NCI-H524 treated with DMSO at 0.1 percent for 48 hours (cell line): ENCODE measurements around the gene E4F1.
A peak's percentile ranks its signal among the peaks of the same experiment; 100 is the strongest.

Experiments used
- DNase-seq: peaks from one replicate; lab custom pipeline; 2025; lab: John Stamatoyannopoulos, UW

E4F1 gene, protein sequence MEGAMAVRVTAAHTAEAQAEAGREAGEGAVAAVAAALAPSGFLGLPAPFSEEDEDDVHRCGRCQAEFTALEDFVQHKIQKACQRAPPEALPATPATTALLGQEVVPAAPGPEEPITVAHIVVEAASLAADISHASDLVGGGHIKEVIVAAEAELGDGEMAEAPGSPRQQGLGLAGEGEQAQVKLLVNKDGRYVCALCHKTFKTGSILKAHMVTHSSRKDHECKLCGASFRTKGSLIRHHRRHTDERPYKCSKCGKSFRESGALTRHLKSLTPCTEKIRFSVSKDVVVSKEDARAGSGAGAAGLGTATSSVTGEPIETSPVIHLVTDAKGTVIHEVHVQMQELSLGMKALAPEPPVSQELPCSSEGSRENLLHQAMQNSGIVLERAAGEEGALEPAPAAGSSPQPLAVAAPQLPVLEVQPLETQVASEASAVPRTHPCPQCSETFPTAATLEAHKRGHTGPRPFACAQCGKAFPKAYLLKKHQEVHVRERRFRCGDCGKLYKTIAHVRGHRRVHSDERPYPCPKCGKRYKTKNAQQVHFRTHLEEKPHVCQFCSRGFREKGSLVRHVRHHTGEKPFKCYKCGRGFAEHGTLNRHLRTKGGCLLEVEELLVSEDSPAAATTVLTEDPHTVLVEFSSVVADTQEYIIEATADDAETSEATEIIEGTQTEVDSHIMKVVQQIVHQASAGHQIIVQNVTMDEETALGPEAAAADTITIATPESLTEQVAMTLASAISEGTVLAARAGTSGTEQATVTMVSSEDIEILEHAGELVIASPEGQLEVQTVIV

DNA sequence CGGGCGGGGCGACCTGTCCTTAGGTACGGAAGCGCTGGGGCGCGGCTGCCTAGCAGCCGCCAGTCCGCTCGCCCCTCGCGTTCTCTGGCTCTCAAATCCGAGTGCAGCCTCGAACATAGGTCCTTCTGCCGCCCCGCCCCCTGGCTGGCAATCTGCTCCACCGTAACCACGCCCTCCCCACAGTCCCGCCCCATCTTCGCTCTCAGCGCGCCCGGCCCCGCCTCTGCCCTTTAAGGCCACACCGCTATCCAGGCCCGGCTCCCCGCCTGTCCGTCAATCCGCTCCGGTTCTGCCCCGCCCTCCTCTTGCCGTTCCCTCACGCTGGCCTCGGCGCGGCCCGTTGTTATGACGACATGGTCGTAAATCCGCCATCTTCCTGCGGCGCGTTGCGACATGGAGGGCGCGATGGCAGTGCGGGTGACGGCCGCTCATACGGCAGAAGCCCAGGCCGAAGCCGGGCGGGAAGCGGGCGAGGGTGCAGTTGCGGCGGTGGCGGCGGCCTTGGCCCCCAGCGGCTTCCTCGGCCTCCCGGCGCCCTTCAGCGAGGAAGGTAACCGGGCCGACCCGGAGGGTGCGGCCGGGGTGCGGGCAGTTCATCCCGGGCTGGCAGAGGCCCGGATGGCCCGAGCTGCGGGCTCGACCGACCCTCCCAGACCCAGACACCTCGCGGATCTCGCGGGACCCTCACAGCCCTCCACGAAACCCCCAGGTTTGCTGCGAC, at the start of gene E4F1:
TSS of gene E4F1 (plus strand) at position 371 of the 721 bp plus-strand sequence. CDS start at position 394, 23 bp downstream.
- peak; percentile 98 for DNase-seq

DNA sequence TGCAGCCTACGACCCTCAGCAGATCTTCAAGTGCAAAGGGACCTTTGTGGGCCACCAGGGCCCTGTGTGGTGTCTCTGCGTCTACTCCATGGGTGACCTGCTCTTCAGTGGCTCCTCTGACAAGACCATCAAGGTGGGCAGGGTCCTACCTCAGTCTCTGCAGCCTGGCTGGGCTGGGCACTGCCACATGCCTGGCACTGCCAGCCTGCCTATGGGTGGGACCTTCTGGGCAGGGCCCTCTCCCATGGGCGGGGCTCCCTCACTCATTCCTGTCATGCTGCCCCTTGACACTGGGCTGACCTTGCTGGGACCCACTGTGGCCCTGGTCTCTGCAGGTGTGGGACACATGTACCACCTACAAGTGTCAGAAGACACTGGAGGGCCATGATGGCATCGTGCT, 49.5 kb upstream of the E4F1 start:
- DNase-seq: no peak

DNA sequence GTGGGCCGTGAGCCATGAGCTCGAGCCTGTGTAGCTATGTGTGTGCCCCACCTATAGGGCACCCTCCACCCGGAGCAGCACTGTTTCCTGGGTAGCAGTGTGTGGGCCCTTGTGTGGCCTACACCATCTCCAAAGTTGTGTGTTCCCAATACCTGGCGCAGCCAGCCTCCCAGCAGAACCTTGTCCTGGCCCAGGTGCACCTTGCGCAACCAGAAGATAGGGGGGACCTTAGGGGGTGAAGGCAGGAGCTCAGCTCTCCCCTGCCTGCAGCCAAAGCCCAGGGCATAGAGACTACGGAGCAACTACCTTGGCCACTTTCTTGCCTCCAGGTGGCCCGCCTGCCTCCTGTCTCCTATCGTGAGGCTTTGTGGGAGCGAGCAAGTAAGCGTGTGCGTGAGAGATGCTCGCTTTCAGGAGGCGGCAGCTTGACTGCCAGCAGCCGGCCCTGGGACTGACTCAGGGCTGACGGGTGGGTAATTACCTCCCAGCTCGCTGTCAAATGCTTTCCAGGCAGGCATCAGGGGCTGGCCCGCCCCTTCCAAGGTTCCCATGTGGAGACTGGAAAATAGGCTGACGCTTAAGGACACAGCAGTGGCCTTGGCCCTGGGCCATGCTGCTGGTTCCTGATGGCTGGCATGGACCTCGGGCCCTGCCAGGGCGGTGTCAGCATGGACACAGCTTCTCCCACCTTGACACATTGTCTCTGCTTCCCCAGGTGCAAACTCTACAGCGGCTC, 48.8 kb upstream of the E4F1 start:
- no peak for DNase-seq

DNA sequence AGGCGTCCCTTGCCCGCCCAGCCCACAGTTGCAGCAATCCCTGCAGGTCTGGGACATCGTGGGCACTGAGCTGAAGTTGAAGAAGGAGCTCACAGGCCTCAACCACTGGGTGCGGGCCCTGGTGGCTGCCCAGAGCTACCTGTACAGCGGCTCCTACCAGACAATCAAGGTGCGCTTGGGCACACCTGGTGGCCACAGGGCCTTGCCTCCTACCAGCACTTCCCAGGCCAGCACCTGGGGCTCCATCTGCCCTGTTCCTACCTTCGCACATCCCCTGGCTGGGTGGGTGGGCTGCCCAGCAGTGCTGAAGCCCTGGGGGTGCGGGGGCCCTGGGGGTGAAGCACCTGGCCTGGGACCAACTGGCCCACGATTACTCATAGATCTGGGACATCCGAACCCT, 47.9 kb upstream of the E4F1 start:
- no peak for DNase-seq

DNA sequence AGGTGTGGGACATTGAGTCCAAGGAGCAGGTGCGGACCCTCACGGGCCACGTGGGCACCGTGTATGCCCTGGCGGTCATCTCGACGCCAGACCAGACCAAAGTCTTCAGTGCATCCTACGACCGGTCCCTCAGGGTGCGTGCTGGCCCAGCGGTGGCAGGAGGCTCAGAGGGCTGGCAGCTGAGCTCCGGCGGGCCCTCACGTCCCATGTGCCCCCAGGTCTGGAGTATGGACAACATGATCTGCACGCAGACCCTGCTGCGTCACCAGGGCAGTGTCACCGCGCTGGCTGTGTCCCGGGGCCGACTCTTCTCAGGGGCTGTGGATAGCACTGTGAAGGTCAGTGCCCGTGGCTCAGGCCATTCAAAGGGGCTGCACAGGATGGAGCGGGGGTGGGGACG, 47.3 kb upstream of the E4F1 start:
- DNase-seq: no peak

DNA sequence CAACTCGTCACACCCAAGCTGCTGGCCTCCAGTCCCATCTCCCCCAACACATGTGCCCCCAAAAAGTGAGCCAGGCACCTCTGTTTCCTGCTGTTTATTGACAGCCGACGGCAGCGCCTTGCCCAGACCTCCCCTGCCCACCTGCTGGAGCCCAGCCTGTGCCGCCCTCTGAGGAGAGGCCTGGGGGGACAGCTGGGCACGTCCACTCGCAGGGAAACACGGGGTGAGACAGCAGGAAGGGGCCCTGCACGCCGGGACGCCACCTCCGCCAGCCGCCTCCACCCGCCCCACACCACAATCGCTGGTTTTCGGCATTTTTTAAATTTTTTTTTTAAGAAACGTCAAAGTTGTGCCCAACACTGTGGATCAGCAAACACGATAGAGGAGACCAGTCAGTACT, 46.3 kb upstream of the E4F1 start:
- no peak for DNase-seq

DNA sequence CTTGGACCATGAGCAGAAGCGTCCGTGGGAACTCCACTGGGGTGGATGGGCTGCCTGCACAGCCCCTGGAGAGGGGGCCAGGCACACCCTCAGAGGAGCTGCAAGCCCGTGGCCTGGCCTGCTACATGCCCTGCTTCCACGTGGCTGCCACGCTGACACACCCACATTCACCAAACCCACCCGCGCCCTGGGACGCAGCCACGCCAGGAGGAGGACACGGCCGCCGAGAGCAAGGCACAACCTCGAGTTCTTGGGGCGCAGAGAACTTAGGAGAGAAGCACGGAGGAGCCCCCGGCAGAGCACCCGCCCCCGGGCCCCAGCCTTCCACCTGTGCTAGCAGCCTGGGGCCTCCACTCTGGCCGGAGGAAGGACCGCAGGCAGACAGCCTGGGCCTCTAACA, 45.8 kb upstream of the E4F1 start:
- DNase-seq: no peak

DNA sequence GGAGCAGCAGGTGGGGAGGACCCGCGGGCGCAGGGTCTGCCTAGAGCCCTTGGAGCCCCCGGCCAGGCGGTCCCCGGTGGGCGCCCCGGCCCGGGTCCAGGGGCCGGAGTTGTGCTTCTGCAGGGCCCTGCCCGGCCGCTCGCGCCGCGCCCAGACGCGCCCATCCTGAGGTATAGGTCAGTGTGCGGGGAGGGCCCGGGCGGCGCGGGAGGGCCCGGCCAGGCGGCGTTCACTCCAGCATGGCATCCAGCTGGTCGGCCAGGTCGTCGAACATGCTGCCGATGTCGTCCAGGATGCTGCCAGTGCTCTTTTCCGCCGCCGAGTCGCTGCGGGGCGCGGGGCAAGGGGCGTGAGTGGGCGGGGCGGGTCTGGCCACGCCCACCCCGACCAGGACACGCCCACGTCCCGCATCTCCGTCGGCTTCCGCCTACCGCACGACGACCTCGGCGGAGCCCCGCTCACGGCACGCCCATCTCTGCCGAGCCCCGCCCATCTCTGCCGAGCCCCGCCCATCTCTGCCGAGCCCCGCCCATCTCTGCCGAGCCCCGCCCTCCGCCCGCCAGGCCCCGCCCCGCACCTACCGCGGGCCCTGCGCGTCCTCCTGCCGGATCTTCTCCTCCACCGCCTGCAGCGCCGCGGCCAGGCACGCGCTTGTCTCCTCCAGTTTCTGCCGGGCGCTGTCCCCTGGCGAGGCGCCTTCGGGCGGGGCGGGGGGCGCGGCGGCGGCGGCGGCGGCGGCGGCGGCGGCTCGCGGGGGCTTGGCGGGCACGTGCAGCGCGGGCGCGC, 44.9 kb upstream of the E4F1 start:
- DNase-seq: no peak

DNA sequence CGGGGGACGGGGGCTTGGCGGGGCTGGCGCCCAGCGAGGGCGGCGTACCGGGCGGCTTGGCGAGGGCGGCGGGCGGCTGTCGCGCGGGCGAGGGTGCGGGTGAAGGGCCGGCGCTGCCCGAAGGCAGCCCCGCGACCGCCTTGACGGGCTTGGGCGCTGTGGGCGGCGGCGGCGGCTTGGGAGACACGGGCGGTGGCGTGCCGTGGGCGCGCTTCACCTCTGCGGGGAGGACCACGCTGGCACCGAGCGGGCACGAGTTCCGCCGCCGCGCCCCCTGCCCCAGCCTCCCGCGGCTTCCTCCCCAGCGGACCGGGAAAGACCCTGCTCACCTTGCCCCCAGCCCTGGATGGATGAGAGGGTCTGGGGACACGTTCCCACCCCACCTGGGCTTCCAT, 44.3 kb upstream of the E4F1 start:
- DNase-seq: no peak

DNA sequence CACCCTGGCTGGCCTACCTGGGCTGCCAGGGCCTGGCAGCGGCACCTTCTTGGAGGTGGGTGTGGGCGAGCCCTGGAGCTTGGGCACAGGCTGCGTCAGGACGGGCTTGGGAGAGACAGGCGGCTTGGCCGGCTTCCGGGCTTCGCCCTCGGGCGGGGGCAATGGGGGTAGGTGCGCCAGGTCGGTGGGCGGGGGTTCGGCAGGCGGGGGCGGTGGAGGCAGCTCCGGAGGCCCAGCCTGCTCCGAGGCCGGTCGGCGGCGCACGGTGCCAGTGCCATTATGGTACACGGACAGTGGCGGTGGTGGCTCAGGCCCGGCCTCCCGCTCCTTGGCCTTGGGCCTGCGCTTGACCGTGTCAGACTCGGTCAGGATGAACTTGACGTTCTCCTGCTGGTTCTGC, 43.8 kb upstream of the E4F1 start:
- DNase-seq: no peak

DNA sequence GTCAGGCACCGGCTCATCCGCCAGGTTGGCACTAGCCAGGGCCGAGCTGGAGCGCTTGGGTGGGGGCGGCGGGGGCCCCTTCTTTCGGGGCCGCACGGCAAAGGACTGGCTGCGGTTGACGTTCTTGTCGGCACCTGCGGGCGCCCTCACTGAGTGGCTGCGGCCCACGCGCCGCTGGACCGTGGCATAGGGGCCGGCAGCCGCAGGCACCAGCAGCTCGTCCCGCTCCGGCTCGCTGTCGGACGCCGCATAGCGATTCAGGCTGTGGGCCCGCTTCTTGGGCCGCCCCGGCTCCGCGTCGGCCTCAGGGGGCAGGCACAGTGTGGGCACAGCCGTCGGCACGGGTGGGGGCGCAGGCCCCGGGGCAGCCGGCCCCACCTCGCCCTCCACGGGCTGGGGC, 42.9 kb upstream of the E4F1 start:
- no peak for DNase-seq

DNA sequence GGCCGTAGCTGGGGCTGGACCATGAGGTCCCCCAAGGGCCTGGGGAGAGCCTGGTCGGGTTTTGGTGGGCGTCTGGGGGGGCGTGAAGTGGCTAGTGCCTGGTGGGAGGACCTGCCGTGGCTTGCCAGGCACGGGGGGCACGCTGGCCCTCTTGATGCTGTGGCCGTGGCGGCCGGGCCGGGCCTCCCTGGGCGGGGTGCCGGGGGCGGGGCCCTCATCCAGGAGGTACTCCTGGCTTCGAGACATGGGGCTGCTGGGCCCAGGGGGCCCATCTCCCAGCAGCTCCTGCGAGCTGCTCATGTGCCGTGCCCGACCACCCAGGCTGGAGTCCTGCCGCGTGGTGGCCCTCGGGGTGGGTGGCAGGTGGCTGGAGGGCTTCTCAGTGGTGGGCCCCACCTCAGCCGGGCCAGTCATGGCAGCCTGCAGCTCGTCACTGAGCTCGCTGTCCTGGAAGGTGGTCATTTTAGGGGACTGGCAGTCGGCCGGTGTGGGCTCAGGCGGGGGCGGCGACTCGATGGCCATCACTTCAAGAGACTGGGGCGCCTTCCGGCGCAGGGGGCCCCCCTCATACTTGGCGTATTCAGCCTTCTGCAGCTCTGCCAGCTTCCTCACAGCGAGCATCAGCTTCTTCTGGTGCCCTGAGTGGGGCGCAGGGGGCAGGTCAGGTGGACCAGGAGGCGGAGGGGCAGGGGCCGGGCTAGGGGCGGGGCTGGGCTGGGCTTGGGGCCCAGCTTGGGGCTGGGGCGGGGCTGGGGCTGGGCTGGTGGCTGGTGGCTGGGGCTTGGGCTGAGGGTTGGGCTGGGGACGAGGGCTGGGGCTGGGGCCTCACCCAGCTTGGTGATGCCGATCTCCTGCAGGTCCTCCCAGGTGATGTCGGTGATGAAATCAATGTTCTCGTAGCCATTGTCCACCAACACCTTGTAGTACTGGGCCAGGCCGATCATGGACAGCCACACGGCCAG, 42.1 kb upstream of the E4F1 start:
- no peak for DNase-seq

DNA sequence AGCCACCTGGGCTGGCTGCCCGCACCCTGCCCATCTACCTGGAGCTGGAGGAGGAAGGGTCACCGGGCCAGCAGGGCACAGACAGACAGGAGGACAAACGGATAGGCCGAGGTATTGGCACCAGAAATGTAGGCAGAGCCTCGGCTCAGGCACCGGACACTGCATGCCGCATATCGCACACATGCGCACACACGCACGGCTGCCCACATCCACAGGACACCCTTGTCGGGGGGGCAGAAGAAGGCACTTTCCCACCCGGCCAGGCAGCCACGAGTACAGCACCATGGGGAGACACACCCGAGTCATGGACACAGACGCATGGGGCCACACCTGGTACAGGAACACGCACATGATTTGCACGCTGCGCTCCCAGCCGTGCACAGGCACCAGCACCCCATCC, 41.4 kb upstream of the E4F1 start:
- DNase-seq: no peak

DNA sequence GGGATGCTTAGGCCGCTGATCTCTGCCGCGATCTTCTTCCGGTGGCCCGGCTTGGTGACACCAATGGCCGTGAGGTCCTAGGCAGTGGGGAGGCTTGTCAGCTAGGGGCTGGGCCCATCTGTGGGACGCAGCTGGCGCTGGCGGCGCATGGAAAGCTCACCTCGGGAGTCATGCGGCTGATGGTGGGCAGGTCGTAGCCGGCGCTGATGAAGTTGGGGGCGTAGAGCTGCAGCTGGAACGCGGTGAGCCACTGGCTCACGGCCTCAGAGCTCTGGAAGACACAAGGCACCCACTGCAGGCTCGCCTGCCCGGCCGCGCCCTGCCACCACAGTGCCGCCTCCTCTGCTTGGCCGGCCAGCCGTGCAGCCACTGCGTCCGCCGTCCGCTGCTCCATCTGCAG, 39.7 kb upstream of the E4F1 start:
- no peak for DNase-seq

DNA sequence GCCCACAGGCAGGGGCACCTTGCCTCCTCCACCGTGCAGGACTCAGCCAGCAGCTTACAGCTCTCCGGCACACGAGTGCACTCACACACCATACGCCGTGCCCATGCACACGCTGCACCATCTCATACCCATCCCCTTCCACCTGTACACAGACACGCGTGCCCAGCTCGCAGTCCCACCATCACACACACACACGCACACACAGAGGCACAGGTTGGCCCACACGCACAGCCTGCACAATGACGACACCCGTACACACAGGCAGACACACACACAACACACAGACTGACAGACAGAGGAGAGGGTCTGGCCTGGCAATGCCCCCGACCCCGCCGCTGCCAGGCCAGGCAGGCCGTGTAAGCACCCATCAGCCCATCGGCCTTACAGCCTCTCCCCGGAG, 39.0 kb upstream of the E4F1 start:
- DNase-seq: no peak

DNA sequence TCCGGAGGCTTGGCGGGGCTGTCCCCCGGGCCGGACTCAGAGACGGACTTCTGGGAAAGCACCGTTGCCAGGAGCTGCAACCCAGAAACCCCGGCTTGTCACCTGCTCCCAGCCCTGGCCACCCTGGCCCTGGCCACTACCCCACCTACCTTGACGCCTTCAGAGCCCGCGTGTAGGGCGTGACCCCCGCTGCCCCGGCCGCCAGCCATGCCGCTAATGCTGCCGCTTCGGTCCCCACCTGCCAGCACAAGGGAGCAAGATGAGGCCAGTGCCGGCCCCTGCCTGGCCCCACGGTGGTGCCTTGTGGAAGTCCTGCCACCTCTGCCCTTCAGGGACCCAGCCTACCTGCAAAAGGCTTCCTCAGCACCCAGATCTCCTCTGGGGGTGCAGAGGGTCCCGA, 38.4 kb upstream of the E4F1 start:
- no peak for DNase-seq

DNA sequence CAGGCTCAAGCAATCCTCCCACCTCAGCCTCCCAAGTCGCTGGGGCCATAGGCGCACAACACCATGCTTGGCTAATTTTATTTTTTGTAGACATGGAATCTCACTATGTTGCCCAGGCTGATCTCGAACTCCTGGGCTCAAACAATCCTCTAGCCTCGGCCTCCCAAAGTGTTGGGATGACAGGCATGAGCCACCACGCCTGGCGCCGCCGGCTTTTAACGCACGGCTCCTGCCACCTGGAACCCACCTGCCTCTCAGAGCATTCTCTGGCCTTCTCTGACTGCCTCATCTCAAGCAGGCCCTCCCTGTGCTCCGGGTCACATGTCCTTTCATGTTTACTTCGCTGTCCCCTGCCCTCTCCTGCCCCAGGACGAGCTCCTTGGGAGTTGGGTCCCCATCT, 37.3 kb upstream of the E4F1 start:
- DNase-seq: no peak

DNA sequence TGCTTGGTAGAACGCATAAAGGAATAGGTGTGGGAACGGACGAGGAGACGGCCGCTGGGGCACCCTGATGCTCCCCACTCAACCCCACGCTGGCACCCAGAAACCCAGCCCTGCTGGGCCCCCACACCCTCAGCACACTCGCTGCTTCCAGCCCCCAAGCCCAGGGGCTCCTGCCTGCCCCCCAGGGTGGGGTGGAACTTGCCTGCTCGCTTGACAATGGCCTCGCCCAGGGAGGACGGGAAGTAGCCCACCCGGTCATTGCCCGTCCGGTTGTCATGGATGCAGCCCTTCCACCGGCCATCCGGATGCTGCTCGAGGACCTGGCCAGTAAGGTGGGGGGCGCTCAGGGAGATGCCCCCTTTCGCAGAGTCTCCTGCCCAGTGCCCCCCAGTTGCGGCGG, 36.9 kb upstream of the E4F1 start:
- DNase-seq: no peak

DNA sequence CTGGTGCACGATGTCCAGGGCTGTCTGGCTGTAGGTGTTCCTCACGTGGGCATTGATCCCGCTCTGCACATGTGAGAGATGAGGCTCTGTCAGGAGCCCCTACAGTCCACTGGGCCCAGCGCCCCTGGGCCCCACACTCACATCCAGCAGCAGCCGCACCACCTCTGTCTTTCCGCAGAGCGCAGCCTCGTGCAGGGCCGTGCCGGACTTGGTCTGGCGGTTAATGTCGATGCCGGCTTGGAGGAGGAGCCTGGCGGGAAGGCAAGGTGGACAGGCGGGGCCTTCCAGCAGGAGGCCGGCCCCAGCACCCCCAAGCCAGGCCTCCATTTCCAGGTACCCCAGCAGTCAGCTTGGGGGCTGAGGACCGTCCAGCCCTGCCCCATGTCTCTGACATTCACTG, 36.2 kb upstream of the E4F1 start:
- DNase-seq: no peak

DNA sequence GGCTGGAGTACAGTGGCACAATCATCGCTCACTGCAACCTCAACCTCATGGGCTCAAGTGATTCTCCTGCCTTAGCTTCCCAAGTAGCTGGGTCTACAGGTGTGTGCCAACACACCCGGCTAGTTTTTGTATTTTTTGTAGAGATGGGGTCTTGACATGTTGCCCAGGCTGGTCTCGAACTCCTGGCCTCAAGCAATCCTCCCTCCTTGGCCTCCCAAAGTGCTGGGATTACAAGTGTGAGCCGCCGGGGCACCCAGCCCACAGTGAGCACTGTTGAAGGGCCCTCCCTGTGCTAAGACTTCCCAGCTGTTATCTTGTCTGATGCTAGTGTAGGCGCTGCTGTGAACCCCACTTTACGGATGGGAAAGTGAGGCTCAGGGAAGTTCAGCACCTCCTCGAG, 35.0 kb upstream of the E4F1 start:
- no peak for DNase-seq
